ENCODE measurements around the gene GREM2. TPM values are rescaled to one million over a fixed set of nuclear protein-coding genes. Genes with fewer than 3 reads are reported as not detected.

GREM2 gene
- total RNA-seq, result 1 to 10 TPM in 1 of 2 donors, under 1 TPM in 1; 0.99 to 1.5 TPM
- 1 to 10 TPM; 2.6 to 4.4 (median 3.2) TPM for polyA plus RNA-seq (ENCODE audit: insufficient read length in 6 of 6)
- long read RNA-seq, donor 1, full-length matches to known transcripts, result 2 of 2 reads
- long read RNA-seq, donor 1, partial matches to known transcripts, result 0 of 2 reads
- long read RNA-seq, donor 1, other reads (novel, unspliced or antisense), result 0 of 2 reads
- long read RNA-seq, donor 2, full-length matches to known transcripts, result 1 of 1 reads
- long read RNA-seq, donor 2, partial matches to known transcripts, result 0 of 1 reads
- long read RNA-seq, donor 2, other reads (novel, unspliced or antisense), result 0 of 1 reads
- long read RNA-seq, donor 3, result 0 reads
- long read RNA-seq, donor 4, full-length matches to known transcripts, result 2 of 2 reads
- long read RNA-seq, donor 4, partial matches to known transcripts, result 0 of 2 reads
- long read RNA-seq, donor 4, other reads (novel, unspliced or antisense), result 0 of 2 reads
- long read RNA-seq, donor 5, full-length matches to known transcripts, result 1 of 1 reads
- long read RNA-seq, donor 5, partial matches to known transcripts, result 0 of 1 reads
- long read RNA-seq, donor 5, other reads (novel, unspliced or antisense), result 0 of 1 reads
- long read RNA-seq, donor 6, full-length matches to known transcripts, result 1 of 1 reads
- long read RNA-seq, donor 6, partial matches to known transcripts, result 0 of 1 reads
- long read RNA-seq, donor 6, other reads (novel, unspliced or antisense), result 0 of 1 reads
- long read RNA-seq, donor 7, full-length matches to known transcripts, result 1 of 1 reads
- long read RNA-seq, donor 7, partial matches to known transcripts, result 0 of 1 reads
- long read RNA-seq, donor 7, other reads (novel, unspliced or antisense), result 0 of 1 reads
- long read RNA-seq, donor 8, result 0 reads
- long read RNA-seq, donor 9, result 0 reads
- long read RNA-seq, donor 10, result 0 reads
- long read RNA-seq, donor 11, full-length matches to known transcripts, result 8 of 8 reads
- long read RNA-seq, donor 11, partial matches to known transcripts, result 0 of 8 reads
- long read RNA-seq, donor 11, other reads (novel, unspliced or antisense), result 0 of 8 reads
- long read RNA-seq, donor 12, full-length matches to known transcripts, result 1 of 1 reads
- long read RNA-seq, donor 12, partial matches to known transcripts, result 0 of 1 reads
- long read RNA-seq, donor 12, other reads (novel, unspliced or antisense), result 0 of 1 reads

DNA sequence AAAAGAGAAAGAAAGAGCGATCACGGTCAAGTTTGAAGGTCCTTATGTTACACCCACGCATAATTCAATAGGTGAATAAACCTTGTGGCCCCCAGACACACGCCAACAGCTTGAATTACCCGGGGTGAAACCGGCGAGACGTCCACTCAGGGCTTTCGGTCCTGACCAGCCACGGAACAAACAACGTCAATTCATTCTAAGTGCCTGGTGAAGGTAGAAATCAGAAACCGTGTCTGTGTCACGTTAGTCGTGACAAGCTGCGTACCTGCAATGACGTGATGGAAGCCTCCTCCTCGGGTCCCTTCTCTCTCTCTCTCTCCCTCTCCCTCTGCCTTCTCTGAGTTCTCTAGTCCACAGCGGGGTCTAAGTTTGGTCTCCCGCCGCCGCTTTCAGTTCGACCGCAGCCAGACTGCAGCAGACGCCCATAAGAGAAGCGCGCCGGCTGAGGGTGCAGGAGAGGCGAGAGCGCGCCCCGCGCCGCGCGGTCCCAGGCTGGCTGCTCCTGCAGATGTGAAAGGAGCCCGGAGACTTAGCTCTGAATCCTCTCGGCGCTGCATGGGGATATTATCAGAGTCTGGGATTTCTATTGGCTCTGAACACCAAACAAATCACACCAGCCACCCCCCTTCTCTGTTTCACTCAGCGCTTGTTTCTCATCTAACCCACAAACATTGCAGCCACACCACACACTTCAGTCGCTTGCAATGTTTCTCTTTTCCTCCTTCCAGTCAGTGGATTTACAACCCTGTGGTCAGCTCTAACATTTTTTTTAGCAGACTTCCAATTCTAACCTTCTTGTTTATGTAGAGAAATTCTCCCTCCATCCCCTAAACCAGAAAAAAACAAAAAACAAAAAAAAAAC lies at the start of gene GREM2:
GREM2 (minus strand) TSS at position 537 of the 862 bp plus-strand sequence. CDS start 118,680 bp downstream, outside the sequence.
- ATAC-seq (peak; percentile 93), DNase-seq (peak in 3 of 4 donors; percentile 37 to 72 (median 59))
- Histone ChIP-seq H3K36me3 (no peaks in the 10 kb centered on the region), H3K27ac (no peak within 1 kb of the TSS), H3K9me3 (no peaks in the 10 kb centered on the region), H3K4me3 (peak within 1 kb of the TSS; percentile 19 to 38), H3K27me3 (peaks cover 6 to 54% of the 10 kb centered on the region in 2 donors), H3K4me1 (no peaks in the 10 kb centered on the region)
- intact Hi-C loops (cut with DNase I), result no loop called here
- TF ChIP-seq, protein P1, sequence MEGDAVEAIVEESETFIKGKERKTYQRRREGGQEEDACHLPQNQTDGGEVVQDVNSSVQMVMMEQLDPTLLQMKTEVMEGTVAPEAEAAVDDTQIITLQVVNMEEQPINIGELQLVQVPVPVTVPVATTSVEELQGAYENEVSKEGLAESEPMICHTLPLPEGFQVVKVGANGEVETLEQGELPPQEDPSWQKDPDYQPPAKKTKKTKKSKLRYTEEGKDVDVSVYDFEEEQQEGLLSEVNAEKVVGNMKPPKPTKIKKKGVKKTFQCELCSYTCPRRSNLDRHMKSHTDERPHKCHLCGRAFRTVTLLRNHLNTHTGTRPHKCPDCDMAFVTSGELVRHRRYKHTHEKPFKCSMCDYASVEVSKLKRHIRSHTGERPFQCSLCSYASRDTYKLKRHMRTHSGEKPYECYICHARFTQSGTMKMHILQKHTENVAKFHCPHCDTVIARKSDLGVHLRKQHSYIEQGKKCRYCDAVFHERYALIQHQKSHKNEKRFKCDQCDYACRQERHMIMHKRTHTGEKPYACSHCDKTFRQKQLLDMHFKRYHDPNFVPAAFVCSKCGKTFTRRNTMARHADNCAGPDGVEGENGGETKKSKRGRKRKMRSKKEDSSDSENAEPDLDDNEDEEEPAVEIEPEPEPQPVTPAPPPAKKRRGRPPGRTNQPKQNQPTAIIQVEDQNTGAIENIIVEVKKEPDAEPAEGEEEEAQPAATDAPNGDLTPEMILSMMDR (IDR thresholded peaks at IDR 0.05), result no peak

DNA sequence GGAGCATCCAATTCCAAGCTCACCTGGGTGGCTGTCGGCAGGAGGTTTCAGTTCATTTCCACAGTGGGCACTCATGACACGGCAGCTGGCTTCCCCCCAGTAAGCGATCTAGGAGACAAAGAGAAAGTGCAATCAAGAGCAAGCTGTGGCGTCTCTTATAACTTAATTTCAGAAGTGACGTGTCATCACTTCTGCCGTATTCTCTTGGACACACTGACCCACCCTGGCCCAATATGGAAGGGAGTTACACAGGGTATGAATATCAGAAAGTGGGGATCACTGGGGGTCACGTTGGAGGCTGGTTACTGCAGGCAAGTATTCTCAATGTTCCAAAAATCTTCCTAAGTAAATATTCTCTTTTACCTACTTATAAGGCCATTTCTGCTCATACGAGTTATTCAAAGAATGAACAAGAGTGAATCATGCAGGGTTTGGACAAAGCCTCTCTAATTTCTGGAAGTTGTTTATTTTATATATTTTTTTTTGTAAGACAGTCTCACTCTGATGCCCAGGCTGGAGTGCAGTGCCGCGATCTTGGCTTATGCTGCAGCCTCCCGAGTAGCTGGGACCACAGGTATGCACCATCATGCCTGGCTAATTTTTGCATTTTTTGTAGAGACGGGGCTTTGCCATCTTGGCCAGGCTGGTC lies 46.5 kb upstream of the GREM2 start:
- Histone ChIP-seq H3K4me3 (no peak overlapping the region), H3K27me3 (no peaks in the 10 kb centered on the region), H3K9me3 (no peaks in the 10 kb centered on the region), H3K27ac (no peak overlapping the region), H3K4me1 (no peaks in the 10 kb centered on the region), H3K36me3 (no peaks in the 10 kb centered on the region)
- TF ChIP-seq, protein P1 (IDR thresholded peaks at IDR 0.05), result no peak
- no peak for DNase-seq
- intact Hi-C loops (cut with DNase I), result no loop called here
- no peak for ATAC-seq

DNA sequence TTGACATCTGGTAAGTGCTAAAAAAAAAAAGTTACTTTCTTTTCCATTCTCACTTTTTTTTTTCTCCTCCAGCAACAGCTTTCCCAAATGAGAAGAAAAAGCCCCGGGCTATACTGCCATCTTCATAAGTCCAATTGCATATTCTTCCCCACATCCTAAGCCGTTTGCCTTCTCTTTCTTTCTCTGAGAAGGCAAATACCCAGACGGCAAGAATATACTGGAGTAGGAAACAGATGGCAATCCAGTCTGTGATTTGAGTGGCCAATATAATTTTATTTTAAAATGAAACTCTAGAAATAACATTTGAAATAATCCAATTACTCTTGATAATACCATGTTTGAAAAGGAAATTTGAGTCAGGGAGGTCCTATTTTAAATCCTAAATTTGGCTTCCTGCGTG lies 44.6 kb upstream of the GREM2 start:
- no peaks in the 10 kb centered on the region for H3K4me1 ChIP-seq
- no peaks in the 10 kb centered on the region for H3K27me3 ChIP-seq
- H3K9me3 ChIP-seq, result no peaks in the 10 kb centered on the region
- intact Hi-C loops (cut with DNase I), result no loop called here
- no peak for DNase-seq
- no peak overlapping the region for H3K27ac ChIP-seq
- TF ChIP-seq, protein P1 (IDR thresholded peaks at IDR 0.05), result no peak
- H3K4me3 ChIP-seq, result no peak overlapping the region
- H3K36me3 ChIP-seq, result no peaks in the 10 kb centered on the region
- no peak for ATAC-seq

DNA sequence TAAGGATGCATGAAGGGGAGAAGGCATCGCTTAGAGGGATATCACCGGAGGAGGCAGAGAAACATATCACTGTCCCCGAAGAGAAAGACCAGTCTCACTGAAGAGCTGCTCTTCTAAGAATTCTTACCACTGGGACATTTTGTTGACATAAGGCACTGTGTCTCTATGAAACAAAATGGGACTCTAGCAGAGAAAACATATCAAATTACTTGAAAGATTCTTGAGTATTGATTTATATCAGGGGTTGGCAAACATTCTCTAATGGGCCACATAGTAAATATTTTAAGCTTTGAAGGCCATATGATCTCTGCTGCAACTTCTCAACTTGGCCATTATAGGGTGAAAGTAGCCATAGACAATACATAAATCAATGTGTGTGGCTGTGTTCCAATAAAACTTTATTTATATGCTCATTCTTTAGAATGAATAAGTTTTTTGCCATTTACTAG lies 41.0 kb upstream of the GREM2 start:
- TF ChIP-seq, protein P1 (IDR thresholded peaks at IDR 0.05), result no peak
- Histone ChIP-seq H3K4me3 (no peak overlapping the region), H3K27ac (no peak overlapping the region), H3K4me1 (no peaks in the 10 kb centered on the region), H3K9me3 (no peaks in the 10 kb centered on the region), H3K27me3 (no peaks in the 10 kb centered on the region), H3K36me3 (no peaks in the 10 kb centered on the region)
- ATAC-seq, result no peak
- DNase-seq, result no peak
- intact Hi-C loops (cut with DNase I), result no loop called here
